ENCODE results near the gene TAF11L10. TPM values are rescaled to one million over a fixed set of nuclear protein-coding genes. Genes with fewer than 3 reads are reported as not detected.
"Not testable (repeated sequence)": the region's sequence is repeated elsewhere in the genome, so short reads cannot be mapped to it uniquely, and the experiment has no call there.

Gene TAF11L10
- total RNA-seq, 2 experiments from 2014 or later = not detected

DNA sequence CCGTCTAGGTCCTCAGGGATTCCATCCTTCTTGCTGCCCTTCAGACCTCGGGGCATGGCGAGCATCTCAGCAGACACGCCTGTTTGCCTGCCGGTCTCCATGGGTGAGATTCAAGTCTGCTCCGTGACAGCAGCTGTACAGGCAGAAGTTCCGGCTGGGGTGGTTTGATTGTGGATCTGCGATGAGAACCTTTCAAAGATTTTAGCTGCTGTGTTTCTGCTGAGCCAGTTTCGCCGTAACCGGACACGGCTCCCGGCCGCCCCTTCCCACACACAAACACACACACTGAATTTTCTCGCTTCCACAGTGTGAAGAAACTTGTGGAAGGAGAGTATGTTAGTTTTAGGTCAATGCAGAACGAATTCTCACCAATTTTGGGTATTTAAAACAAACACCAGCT, 12.0 kb downstream of the TAF11L10 start, which contains the start of gene TAF11L7:
TAF11L7 (minus strand) TSS at position 101 of the 400 bp plus-strand sequence.
- intact Hi-C loops (cut with micrococcal nuclease); DNase-seq; CTCF ChIA-PET; H3K4me1 Mint-ChIP-seq (ENCODE audit: low read depth); H3K4me3 Mint-ChIP-seq; H3K9me3 Mint-ChIP-seq; H3K27me3 Mint-ChIP-seq (ENCODE audit: low read depth); H3K27ac Mint-ChIP-seq; H3K36me3 Mint-ChIP-seq (ENCODE audit: low read depth): not testable (repeated sequence)

Other genes starting within 250 kb of the TAF11L10 start
- not detected for gene TAF11L2, start 99.6 kb downstream of the TAF11L10 start, total RNA-seq
- gene TAF11L3, start 79.5 kb downstream of the TAF11L10 start, total RNA-seq = not detected
- gene TAF11L4, start 76.0 kb downstream of the TAF11L10 start, total RNA-seq = not detected
- gene TAF11L5, start 72.6 kb downstream of the TAF11L10 start, total RNA-seq = not detected
- gene TAF11L6, start 69.2 kb downstream of the TAF11L10 start, total RNA-seq = not detected
- gene TAF11L7, start 12.1 kb downstream of the TAF11L10 start, total RNA-seq = not detected
- not detected for gene TAF11L8, start 6.9 kb downstream of the TAF11L10 start, total RNA-seq
- not detected for gene TAF11L9, start 3.4 kb downstream of the TAF11L10 start, total RNA-seq
- not detected for gene TAF11L11, start 6.4 kb upstream of the TAF11L10 start, total RNA-seq
- not detected for gene TAF11L12, start 12.6 kb upstream of the TAF11L10 start, total RNA-seq
- gene TAF11L13, start 34.3 kb upstream of the TAF11L10 start, total RNA-seq = not detected
- gene TAF11L14, start 36.6 kb upstream of the TAF11L10 start, total RNA-seq = not detected